Measurements from ENCODE around the gene SUGCT. TPM values are rescaled to one million over a fixed set of nuclear protein-coding genes. Genes with fewer than 3 reads are reported as not detected.

Gene SUGCT
- total and polyA plus RNA-seq, 10 donors = 1.4 to 13.6 (median 2.5) TPM

GRCh38 chr7:40551685-40552576 lies 417.1 kb downstream of the SUGCT start:
- Histone ChIP-seq H3K27ac (peak overlapping the region in 6 of 8 donors; percentile 24 to 71 (median 50)), H3K27me3 (replicated peaks in 1 of 7) (no peaks in the 10 kb centered on the region), H3K4me3 (no peak overlapping the region), H3K9me3 (no peaks in the 10 kb centered on the region), H3K36me3 (no peaks in the 10 kb centered on the region), H3K4me1 (peaks cover 0 to 25% (median 6%) of the 10 kb centered on the region in 6 donors)
- intact Hi-C loops (cut with DNase I; ENCODE audit: low total_unique reads) = no loop called here
- peak in 1 of 3 donors; percentile 29 for TF ChIP-seq POLR2AphosphoS5 (IDR thresholded peaks at IDR 0.05)
- no peak for TF ChIP-seq POLR2A (IDR thresholded peaks at IDR 0.05)
- WGBS, 5 donors = 11 to 21% (median 14%) methylated on average over 8 of the region's 8 CpGs
- DNase-seq = peak; percentile 74

- no peaks in the 10 kb centered on the region for H3K36me3 ChIP-seq
- whole genome bisulfite sequencing, 5 donors = 85 to 95% (median 91%) methylated on average over 1 of the region's 1 CpG
- TF ChIP-seq POLR2AphosphoS5 (IDR thresholded peaks at IDR 0.05) (no peak), CTCF (IDR thresholded peaks at IDR 0.05 in 8 of 11, conservative IDR thresholded peaks at IDR 0.05 in 3 of 11) (no peak), POLR2A (IDR thresholded peaks at IDR 0.05) (no peak)
Observed at GRCh38 chr7:40560672-40561071, 425.9 kb downstream of the SUGCT start.

GRCh38 chr7:40566879-40567278 lies 432.1 kb downstream of the SUGCT start:
- no peaks in the 10 kb centered on the region for H3K9me3 ChIP-seq
- 69 to 81% (median 79%) methylated on average over 5 of the region's 5 CpGs for WGBS, 5 donors
- H3K4me1 ChIP-seq = no peaks in the 10 kb centered on the region
- no peak overlapping the region for H3K4me3 ChIP-seq
- H3K27ac ChIP-seq = no peak overlapping the region
- TF ChIP-seq CTCF (IDR thresholded peaks at IDR 0.05 in 8 of 11, conservative IDR thresholded peaks at IDR 0.05 in 3 of 11) = no peak
- TF ChIP-seq POLR2AphosphoS5 (IDR thresholded peaks at IDR 0.05) = no peak
- no peak for TF ChIP-seq POLR2A (IDR thresholded peaks at IDR 0.05)
- intact Hi-C loops (cut with DNase I; ENCODE audit: low total_unique reads) = no loop called here
- no peaks in the 10 kb centered on the region for H3K36me3 ChIP-seq
- DNase-seq = no peak
- no peaks in the 10 kb centered on the region for H3K27me3 ChIP-seq (replicated peaks in 1 of 7)

More at GRCh38 chr7:40560672-40561071, 425.9 kb downstream of the SUGCT start:
- Histone ChIP-seq H3K4me1 (no peaks in the 10 kb centered on the region), H3K27ac (no peak overlapping the region), H3K9me3 (no peaks in the 10 kb centered on the region), H3K4me3 (no peak overlapping the region), H3K27me3 (replicated peaks in 1 of 7) (no peaks in the 10 kb centered on the region)
- intact Hi-C loops (cut with DNase I; ENCODE audit: low total_unique reads) = no loop called here
- no peak for DNase-seq

- H3K27me3 ChIP-seq (replicated peaks in 1 of 7) = no peaks in the 10 kb centered on the region
- no peaks in the 10 kb centered on the region for H3K4me1 ChIP-seq
- H3K27ac ChIP-seq = no peak overlapping the region
- no peaks in the 10 kb centered on the region for H3K9me3 ChIP-seq
- H3K4me3 ChIP-seq = no peak overlapping the region
- H3K36me3 ChIP-seq = no peaks in the 10 kb centered on the region
- 79 to 88% (median 83%) methylated on average over 3 of the region's 3 CpGs for WGBS, 5 donors
- no peak for TF ChIP-seq POLR2AphosphoS5 (IDR thresholded peaks at IDR 0.05)
- no peak for TF ChIP-seq POLR2A (IDR thresholded peaks at IDR 0.05)
- no peak for TF ChIP-seq CTCF (IDR thresholded peaks at IDR 0.05 in 8 of 11, conservative IDR thresholded peaks at IDR 0.05 in 3 of 11)
- intact Hi-C loops (cut with DNase I; ENCODE audit: low total_unique reads) = no loop called here
- DNase-seq = no peak
Observed at GRCh38 chr7:40569326-40569725, 434.5 kb downstream of the SUGCT start.
